Stimulated activated effector memory CD8-positive, alpha-beta T cell treated with anti-CD3 and anti-CD28 coated beads, Interleukin-12 subunit alpha, Interleukin-12 subunit beta, amount 100 ng/mL, for 72 hours (primary cell): ENCODE measurements around the gene DRD4.

Experiments
- ATAC-seq: fragments of 150-1000 bp; cut with Tn5 transposase; 2 replicates; pipeline ENCODE4 v1.10.0; 2021
- DNase-seq, 2 donors: peaks; one replicate each; pipeline ENCODE4 v3.0.0; 2021 to 2022; ENCODE audit warnings: low spot score in 2 of 2
- H3K27ac Mint-ChIP-seq: one replicate; pipeline ENCODE4 v1.8.0; 2022; ENCODE audit warnings: mild to moderate bottlenecking, mixed read lengths
- H3K36me3 Mint-ChIP-seq: one replicate; pipeline ENCODE4 v1.8.0; 2022; ENCODE audit warnings: mild to moderate bottlenecking, mixed read lengths
- H3K4me1 Mint-ChIP-seq: one replicate; pipeline ENCODE4 v1.8.0; 2022; ENCODE audit warnings: mixed read lengths
- H3K4me3 Mint-ChIP-seq: one replicate; pipeline ENCODE4 v1.8.0; 2022; ENCODE audit warnings: mild to moderate bottlenecking, mixed read lengths
- H3K9me3 Mint-ChIP-seq: one replicate; pipeline ENCODE4 v1.8.0; 2022; ENCODE audit warnings: mixed read lengths

DRD4 gene

DNA sequence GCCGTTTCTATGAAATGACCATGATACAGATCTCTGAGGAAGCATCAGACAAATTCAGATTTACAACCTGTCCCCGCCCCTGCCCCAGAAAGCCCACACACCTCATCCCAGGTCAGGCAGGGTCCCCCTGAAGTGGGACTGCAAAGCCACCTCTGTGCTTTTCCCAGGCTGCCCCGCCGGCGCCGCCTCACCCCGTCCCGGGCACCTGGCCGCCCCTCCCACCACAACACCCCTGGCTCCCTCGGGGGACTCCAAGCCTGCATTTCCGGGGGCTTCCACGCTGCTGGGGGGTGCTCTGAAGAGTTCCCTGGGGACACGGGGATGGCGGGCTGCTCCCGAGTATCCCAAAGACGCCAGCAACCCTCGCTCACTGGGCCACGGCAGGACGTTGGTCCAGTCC lies 23.2 kb downstream of the DRD4 start:
- ATAC-seq, result no peak
- no peaks in the 10 kb centered on the region for H3K9me3 Mint-ChIP-seq
- H3K4me3 Mint-ChIP-seq, result no peak overlapping the region
- peaks cover 7% of the 10 kb centered on the region for H3K4me1 Mint-ChIP-seq
- no peak overlapping the region for H3K27ac Mint-ChIP-seq
- DNase-seq, result no peak
- peaks cover 49% of the 10 kb centered on the region for H3K36me3 Mint-ChIP-seq

DNA sequence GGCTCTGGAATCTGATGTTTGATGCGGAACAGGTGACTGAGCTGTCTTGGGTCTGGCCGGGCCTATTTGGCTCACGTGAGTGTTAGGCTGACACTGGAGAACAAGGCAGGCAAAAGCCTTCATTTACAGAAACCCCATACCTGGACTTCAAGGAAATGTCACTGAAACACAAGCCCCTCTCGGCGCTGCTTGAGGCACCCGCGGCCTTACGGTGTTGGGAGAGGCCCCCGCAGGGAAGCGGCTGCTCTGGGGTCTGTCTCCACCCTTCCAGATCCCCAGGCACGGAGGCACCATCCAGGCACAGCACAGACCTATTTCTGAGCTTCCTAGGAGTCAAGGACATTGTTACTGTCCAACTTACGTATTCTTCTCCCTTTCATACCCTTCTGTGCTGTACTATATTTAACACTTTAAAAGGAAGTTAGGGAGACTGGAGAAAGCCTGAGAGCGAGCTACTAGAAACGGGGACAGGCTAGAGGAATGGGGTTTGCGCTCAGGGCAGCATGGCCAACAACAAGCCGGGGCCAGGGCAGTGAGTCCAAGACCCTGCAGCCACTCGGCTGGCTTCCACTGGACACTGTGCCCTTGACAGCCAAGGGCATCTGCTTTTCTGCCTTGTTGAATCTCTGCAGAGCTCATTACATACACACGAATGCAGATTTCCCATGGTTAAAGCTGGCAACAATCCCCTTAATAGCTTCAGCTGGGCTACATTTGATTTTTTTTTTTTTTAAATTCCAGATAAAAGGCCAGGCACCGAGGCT lies 23.8 kb downstream of the DRD4 start:
- no peak overlapping the region for H3K4me3 Mint-ChIP-seq
- no peak for ATAC-seq
- DNase-seq, result no peak
- H3K9me3 Mint-ChIP-seq, result no peaks in the 10 kb centered on the region
- H3K27ac Mint-ChIP-seq, result no peak overlapping the region
- peaks cover 7% of the 10 kb centered on the region for H3K4me1 Mint-ChIP-seq
- H3K36me3 Mint-ChIP-seq, result peaks cover 53% of the 10 kb centered on the region

DNA sequence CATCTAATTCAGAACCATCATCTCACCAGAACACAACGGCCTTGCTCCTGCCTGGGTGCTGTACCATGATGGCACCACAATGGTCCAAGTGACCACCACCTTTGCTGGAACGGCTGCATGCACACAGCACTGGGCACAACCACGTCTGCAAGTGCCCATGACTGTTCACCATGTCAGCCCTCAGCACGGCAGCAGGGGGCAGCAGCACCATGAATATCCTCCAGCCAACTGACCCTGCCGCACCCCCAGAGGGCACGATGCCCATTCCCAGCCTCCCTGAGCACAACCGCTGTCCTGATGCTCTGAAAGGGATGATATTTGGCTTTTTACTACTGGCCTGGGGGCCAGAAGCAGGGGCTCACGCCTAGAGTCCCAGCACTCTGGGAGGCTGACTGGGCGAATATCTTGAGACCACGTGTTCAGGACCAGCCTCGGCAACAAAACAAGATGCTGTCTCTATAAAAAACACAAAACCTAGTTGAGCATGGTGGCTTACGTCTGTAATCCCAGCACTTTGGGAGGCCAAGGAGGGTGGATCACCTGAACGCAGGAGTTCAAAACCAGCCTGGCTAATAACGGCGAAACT lies 25.7 kb downstream of the DRD4 start:
- Mint-ChIP-seq H3K4me1 (peaks cover 7% of the 10 kb centered on the region), H3K27ac (peak overlapping the region; percentile 50), H3K4me3 (no peak overlapping the region), H3K36me3 (peaks cover 57% of the 10 kb centered on the region), H3K9me3 (no peaks in the 10 kb centered on the region)
- ATAC-seq (peak; percentile 67), DNase-seq (peak in 1 of 2 donors; percentile 66)

DNA sequence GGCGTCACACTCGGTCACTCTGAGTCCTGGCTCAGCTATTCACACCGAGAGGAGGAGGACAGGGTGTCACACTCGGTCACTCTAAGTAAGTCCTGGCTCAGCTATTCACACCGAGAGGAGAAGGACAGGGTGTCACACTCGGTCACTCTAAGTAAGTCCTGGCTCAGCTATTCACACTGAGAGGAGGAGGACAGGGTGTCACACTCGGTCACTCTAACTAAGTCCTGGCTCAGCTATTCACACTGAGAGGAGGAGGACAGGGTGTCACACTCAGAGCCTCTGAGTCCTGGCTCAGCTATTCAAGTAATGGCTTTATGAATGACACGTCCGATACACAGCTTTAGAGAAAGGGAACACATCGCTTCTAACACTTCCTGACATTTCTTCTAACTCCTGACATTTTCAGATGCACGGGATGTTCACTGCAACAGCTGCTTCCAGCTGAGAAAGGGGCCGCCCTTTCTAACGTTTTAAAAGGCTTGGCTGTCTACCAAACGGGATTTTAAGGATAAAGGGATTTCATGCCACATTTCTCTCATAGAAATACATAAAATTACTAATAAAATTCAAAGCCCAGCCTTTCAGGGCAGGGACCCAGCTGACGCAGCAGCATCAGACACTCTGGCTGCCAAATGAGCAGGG lies 28.1 kb downstream of the DRD4 start:
- H3K36me3 Mint-ChIP-seq, result peaks cover 49% of the 10 kb centered on the region
- H3K4me1 Mint-ChIP-seq, result peaks cover 7% of the 10 kb centered on the region
- H3K4me3 Mint-ChIP-seq, result no peak overlapping the region
- H3K27ac Mint-ChIP-seq, result peak overlapping the region; percentile 40
- no peaks in the 10 kb centered on the region for H3K9me3 Mint-ChIP-seq
- no peak for ATAC-seq
- no peak for DNase-seq

DNA sequence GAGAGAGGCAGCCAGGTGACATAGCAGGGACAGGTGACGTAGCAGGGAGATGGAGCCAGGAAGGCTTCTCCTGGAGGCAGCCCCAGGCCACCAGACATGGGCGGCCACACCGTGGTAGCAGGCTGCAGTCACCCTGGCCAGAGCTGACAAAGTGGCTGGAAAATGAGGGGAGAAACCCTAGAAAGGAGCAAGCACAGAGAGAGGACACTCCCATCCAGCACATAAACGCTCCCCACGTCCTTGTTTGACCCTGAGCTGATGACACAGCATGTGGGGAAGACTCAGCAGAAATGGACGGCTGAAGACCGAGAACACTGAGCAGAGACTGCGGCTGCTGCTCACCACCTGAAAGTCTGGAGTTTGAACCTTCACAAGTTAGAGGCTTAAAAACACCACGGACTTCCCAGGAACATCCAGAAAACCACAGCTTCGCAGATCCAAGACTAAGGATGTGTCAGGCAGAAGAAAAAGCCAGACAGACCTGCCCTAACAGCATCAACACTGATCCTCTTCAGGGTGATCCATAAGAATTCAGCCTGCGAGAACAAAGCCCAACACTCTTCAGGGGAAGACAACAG lies 28.7 kb downstream of the DRD4 start:
- H3K9me3 Mint-ChIP-seq, result no peaks in the 10 kb centered on the region
- H3K4me3 Mint-ChIP-seq, result no peak overlapping the region
- H3K4me1 Mint-ChIP-seq, result peaks cover 7% of the 10 kb centered on the region
- ATAC-seq (no peak), DNase-seq (no peak)
- peak overlapping the region; percentile 40 for H3K27ac Mint-ChIP-seq
- H3K36me3 Mint-ChIP-seq, result peaks cover 55% of the 10 kb centered on the region

DNA sequence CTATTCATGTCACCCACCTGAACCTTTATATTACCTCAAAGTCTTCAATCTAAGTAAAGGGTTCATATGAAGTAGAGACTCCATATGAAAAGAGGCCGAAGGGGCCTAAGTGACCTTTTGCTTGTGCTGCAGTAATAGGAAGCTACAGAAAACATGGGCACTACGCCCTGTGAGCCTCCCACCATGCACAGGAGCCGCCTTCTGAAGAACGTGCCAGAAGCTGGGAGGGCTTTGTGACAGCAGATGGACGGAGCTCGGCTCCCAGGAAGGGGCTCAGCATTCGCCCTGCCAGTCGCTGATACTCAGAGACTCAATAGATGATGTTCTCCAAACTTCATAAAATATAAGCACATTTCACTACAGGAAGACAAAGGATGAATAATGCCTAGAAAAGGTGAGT lies 36.8 kb downstream of the DRD4 start:
- Mint-ChIP-seq H3K36me3 (peaks cover 93% of the 10 kb centered on the region), H3K27ac (no peak overlapping the region), H3K4me1 (peaks cover 4% of the 10 kb centered on the region), H3K4me3 (no peak overlapping the region), H3K9me3 (no peaks in the 10 kb centered on the region)
- DNase-seq (no peak), ATAC-seq (no peak)

DNA sequence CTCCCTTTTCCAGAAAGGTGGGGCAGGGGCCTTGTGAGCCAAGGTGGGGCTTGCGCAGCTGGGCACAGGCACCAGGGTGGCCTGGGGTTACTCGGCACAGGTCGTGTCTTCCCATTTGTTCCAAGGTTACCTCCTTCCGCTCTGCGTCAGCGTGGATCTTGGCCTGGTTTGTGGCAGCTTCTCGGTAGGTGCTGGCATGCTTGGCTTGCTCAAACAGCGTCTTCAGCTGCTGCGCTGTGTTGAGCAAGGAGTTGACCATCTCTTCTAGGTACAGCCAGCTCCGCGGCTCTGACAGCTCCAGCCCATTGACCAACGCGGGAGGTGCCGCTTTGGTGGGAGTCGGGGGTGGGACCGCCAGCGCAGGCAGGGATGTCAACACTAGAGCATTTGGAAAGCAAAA lies 37.3 kb downstream of the DRD4 start:
- DNase-seq (no peak), ATAC-seq (no peak)
- Mint-ChIP-seq H3K27ac (no peak overlapping the region), H3K36me3 (peaks cover 96% of the 10 kb centered on the region), H3K4me1 (peaks cover 4% of the 10 kb centered on the region), H3K9me3 (no peaks in the 10 kb centered on the region), H3K4me3 (no peak overlapping the region)

DNA sequence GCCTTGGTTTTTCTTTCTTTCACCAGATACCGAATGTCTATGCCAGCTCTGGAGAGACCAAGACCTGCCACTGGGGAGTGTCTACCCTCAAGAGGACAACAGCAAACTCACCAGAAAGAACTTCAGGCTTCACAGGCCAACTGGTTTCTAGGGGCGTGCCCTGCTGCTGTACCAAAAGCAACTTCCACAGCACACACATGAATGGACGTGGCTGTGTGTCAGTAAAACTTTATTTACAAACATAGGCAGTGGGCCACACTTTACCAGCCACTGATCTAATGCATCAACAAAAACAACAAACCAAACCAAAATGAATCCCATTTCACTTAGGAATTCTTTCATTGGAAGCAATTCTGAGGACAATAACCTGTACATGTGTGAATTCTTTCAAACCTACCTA lies 41.2 kb downstream of the DRD4 start:
- Mint-ChIP-seq H3K4me1 (peaks cover 13% of the 10 kb centered on the region), H3K27ac (no peak overlapping the region), H3K36me3 (peaks cover 87% of the 10 kb centered on the region), H3K9me3 (no peaks in the 10 kb centered on the region), H3K4me3 (no peak overlapping the region)
- ATAC-seq (no peak), DNase-seq (no peak)

DNA sequence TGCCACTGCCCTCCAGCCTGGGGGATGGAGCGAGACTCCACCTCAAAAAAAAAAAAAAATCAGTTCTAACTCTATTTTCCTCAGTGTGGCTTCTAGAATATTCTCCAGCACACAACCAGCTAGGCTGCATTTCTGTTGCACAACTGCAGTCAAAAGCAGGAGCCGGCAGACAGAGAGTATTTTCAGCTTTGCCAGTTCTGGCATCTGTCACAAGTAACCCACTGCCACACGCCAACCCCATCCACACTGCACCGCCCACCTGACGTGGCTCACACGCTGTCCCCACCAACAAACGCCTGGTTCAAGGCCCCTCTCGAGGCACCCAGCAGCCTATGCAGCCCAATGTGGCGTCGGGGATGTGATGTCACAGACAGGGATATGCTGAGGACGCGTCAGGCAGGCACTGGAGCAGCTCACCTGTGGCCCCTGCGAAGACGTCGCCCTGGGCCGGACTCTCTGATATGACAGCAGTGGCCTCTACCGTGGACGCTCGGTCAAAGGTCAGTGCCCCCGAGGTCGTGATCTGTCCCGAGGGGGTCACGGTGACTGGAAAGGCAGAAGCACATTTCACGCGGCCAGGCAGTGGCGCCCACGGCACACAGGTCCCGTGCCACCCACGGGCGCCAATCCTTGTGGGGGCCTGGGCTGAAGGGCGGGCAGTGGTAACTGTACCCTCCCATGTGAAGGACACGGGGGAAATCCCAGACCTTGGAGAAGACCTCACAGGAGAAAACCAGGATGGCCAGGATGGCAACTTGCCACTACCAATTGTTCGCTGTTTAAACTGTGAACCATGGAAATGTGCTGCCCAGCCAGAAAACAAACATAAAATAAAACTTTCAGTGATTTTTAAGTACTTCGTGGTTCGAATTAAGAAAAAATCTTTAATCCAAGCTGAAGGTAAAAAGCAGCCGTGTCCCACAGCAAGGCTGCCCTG lies 42.5 kb downstream of the DRD4 start:
- ATAC-seq, result no peak
- DNase-seq, result no peak
- Mint-ChIP-seq H3K4me1 (peaks cover 13% of the 10 kb centered on the region), H3K9me3 (no peaks in the 10 kb centered on the region), H3K4me3 (no peak overlapping the region), H3K27ac (no peak overlapping the region), H3K36me3 (peaks cover 87% of the 10 kb centered on the region)

DNA sequence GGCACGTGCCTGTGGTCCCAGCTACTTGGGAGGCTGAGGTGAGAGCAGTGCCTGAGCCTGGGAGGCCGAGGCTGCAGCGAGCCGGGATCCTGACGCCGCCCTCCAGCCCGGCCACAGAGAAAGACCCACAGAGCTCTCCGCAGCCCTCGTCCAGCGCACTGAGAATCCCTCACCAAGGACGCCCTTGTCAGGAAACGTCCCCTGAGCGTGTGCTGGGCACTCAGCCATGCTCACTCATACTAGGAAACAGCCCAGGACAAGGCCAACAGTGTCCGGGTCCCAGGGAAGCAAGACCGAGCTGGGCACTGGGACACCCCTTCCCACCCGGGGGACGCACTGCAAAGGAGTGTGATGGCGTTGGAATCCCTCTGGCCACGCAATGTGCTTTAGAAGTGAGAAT lies 43.4 kb downstream of the DRD4 start:
- Mint-ChIP-seq H3K4me3 (no peak overlapping the region), H3K9me3 (no peaks in the 10 kb centered on the region), H3K27ac (no peak overlapping the region), H3K4me1 (peaks cover 13% of the 10 kb centered on the region), H3K36me3 (peaks cover 87% of the 10 kb centered on the region)
- ATAC-seq, result no peak
- DNase-seq, result no peak

DNA sequence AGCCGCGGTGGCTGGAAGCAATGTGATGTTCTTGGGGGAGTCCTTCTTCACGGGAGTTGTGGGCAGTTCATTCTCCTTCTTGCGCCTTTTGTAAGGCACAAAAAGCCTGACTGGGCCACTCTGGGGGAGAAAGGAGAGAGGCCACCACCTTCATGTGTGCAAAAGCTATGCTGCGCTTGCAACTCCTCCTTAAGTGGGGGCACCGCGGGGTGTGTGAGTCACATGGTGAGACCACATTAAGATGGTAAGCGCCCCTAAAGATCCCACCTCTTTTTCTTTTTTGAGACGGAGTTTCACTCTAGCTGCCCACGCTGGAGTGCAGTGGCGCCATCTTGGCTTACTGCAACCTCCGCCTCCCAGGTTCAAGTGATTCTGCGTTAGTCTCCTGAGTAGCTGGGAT lies 43.9 kb downstream of the DRD4 start:
- Mint-ChIP-seq H3K36me3 (peaks cover 87% of the 10 kb centered on the region), H3K9me3 (no peaks in the 10 kb centered on the region)
- peak; percentile 51 for ATAC-seq

DNA sequence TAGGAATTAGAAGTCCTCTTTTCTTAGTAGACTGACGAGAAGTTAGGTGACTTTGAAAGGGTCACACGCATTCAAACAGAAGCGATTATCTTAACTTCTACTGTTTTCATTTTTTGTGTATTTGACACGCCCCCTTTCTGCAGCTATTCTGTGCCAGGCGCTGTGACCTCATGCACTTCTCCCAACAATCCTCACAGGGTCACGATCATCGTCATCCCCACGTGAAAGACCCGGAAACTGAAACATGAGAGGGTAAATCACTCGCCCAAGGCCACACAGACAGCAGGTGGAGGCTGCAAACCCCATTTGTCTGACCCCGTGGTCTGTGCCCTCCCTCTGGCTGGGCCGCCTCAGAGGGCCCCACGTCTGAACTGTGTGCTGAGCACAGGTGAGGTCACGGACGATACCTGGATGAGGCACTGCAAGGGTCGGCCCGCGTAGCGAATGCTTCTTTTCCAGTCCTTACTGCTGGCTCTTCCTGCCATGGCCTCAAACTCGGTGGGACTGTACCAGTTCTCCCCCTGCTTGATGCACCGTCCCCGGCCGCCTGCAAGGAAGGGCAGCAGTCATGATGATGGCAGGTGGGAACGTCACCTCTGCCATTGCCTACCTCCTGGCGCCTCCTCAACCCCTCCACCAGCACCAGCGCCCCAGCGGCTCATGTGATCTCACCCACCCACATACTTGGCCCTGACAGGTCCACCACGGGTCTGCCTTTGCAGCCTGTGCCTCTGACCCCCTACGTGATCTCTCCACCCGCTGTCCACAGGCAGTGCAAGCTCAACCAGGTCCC lies 49.6 kb downstream of the DRD4 start:
- Mint-ChIP-seq H3K4me1 (peaks cover 11% of the 10 kb centered on the region), H3K27ac (no peak overlapping the region), H3K4me3 (no peak overlapping the region), H3K36me3 (peaks cover 84% of the 10 kb centered on the region), H3K9me3 (no peaks in the 10 kb centered on the region)
- no peak for DNase-seq
- ATAC-seq, result no peak

More for the DNA sequence above, 43.9 kb downstream of the DRD4 start:
- Mint-ChIP-seq H3K4me3 (no peak overlapping the region), H3K27ac (no peak overlapping the region), H3K4me1 (peaks cover 13% of the 10 kb centered on the region)
- DNase-seq, result no peak

DNA sequence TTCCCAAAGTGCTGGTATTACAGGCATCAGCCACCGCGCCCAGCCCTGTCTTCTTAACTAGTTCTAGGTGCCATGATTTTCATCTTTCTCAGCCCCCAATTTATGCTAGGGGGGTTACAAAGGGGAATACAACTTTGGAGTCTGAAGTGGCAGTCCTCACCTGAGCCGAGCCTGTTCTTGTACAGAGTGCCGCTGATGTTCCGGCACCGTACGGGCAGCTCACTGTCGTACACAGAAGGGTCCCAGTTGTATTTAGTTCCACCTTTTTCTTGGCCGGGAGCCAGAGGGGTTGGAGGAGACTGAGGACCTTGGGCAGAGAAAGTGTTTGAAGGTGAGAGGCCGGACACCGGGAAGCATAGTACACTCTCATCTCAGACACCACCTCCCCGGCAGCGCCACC lies 50.7 kb downstream of the DRD4 start:
- Mint-ChIP-seq H3K36me3 (peaks cover 80% of the 10 kb centered on the region), H3K27ac (peak overlapping the region; percentile 29), H3K4me3 (no peak overlapping the region), H3K4me1 (peaks cover 15% of the 10 kb centered on the region), H3K9me3 (no peaks in the 10 kb centered on the region)
- ATAC-seq (no peak), DNase-seq (no peak)

DNA sequence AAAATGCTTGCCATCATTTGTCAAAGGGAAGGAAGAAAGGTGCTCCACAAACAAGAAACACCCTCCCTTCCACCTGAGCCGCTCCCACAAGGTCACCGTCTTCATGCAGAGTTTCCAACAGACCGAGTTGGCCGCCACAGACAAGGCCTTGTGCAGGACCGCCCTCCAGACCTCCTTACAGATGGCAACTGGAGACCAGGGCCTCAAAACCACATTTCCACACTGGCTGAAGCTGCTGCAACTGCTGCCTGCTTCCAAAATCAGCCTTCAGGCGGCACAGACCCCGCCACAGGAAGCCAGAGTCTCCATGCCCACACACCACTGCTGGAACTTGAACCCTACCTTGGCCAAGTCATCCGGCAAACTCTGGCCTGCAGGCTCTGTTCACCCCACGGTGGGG lies 51.6 kb downstream of the DRD4 start:
- Mint-ChIP-seq H3K9me3 (no peaks in the 10 kb centered on the region), H3K4me1 (peaks cover 24% of the 10 kb centered on the region), H3K4me3 (no peak overlapping the region), H3K36me3 (peaks cover 77% of the 10 kb centered on the region), H3K27ac (no peak overlapping the region)
- ATAC-seq (no peak), DNase-seq (no peak)
